NK-92 (cell line): ENCODE results near the gene SAMD10.
"Not testable (repeated sequence)": the region's sequence is repeated elsewhere in the genome, so short reads cannot be mapped to it uniquely, and the experiment has no call there.

Source experiments
- DNase-seq: peaks from one replicate; lab custom pipeline; 2025; ENCODE audit not compliant: unreplicated experiment; lab: John Stamatoyannopoulos, UW

Gene SAMD10

GRCh38 chr20:63979557-63980316 is at the start of gene SAMD10:
Gene SAMD10 (minus strand): TSS chr20:63979642. CDS start chr20:63979467, 175 bp downstream.
- no peak for DNase-seq

- DNase-seq = no peak
These were observed 48.7 kb upstream of the SAMD10 start for GRCh38 chr20:64027981-64028685.

- DNase-seq = no peak
These were observed 46.5 kb upstream of the SAMD10 start for GRCh38 chr20:64025826-64026412.

- DNase-seq = no peak
These were observed 45.8 kb upstream of the SAMD10 start for GRCh38 chr20:64025101-64025825.

GRCh38 chr20:64024141-64024990 is 44.9 kb upstream of the SAMD10 start:
- DNase-seq = no peak

- no peak for DNase-seq
These were observed 44.1 kb upstream of the SAMD10 start for GRCh38 chr20:64023361-64024140.

- no peak for DNase-seq
These were observed 43.4 kb upstream of the SAMD10 start for GRCh38 chr20:64022671-64023360.

- DNase-seq = no peak
These were observed 41.9 kb upstream of the SAMD10 start for GRCh38 chr20:64021124-64021975.

- no peak for DNase-seq
These were observed 36.2 kb upstream of the SAMD10 start for GRCh38 chr20:64015635-64016034.

- DNase-seq = not testable (repeated sequence)
These were observed 33.1 kb upstream of the SAMD10 start for GRCh38 chr20:64012385-64013154.

- DNase-seq = no peak
These were observed 31.9 kb upstream of the SAMD10 start for GRCh38 chr20:64011366-64011779.

- no peak for DNase-seq
These were observed 31.3 kb upstream of the SAMD10 start for GRCh38 chr20:64010711-64011237.

- no peak for DNase-seq
These were observed 30.5 kb upstream of the SAMD10 start for GRCh38 chr20:64009811-64010387.

- DNase-seq = no peak
These were observed 27.5 kb upstream of the SAMD10 start for GRCh38 chr20:64006902-64007301.

- DNase-seq = no peak
These were observed 27.0 kb upstream of the SAMD10 start for GRCh38 chr20:64006490-64006889.

GRCh38 chr20:64005394-64005793 is 26.0 kb upstream of the SAMD10 start:
- DNase-seq = no peak
